Measurements from ENCODE around the gene PLAC1.

PLAC1 gene

GRCh38 chrX:134548257-134549201, 109.7 kb downstream of the PLAC1 start:
- Histone ChIP-seq H3K27ac (peak overlapping the region in 9 of 21 experiments; percentile 13 to 86 (median 75)), H3K4me3 (peak overlapping the region; percentile 33 to 52 (median 42))

- H3K4me3 ChIP-seq: peak overlapping the region in 1 of 7 experiments; percentile 52
- H3K27ac ChIP-seq: no peak overlapping the region
Observed at GRCh38 chrX:134547047-134547679, 111.1 kb downstream of the PLAC1 start.

- H3K27ac ChIP-seq: no peak overlapping the region
Observed at GRCh38 chrX:134546187-134546586, 112.1 kb downstream of the PLAC1 start.

GRCh38 chrX:134545510-134545909, 112.8 kb downstream of the PLAC1 start:
- no peak overlapping the region for H3K27ac ChIP-seq
- no peak overlapping the region for H3K4me3 ChIP-seq

More at GRCh38 chrX:134546187-134546586, 112.1 kb downstream of the PLAC1 start:
- no peak overlapping the region for H3K4me3 ChIP-seq

- Histone ChIP-seq H3K27ac (peak overlapping the region in 4 of 21 experiments; percentile 28 to 55 (median 40)), H3K4me3 (no peak overlapping the region)
Observed at GRCh38 chrX:134544513-134545151, 113.6 kb downstream of the PLAC1 start.

GRCh38 chrX:134544135-134544512, 114.1 kb downstream of the PLAC1 start:
- no peak overlapping the region for H3K4me3 ChIP-seq
- H3K27ac ChIP-seq: peak overlapping the region in 2 of 21 experiments; percentile 50 to 55

- H3K27ac ChIP-seq: no peak overlapping the region
- H3K4me3 ChIP-seq: no peak overlapping the region
Observed at GRCh38 chrX:134543288-134543687, 115.0 kb downstream of the PLAC1 start.

- Histone ChIP-seq H3K4me3 (no peak overlapping the region), H3K27ac (no peak overlapping the region)
Observed at GRCh38 chrX:134542485-134542884, 115.8 kb downstream of the PLAC1 start.

GRCh38 chrX:134541906-134542305, 116.4 kb downstream of the PLAC1 start:
- no peak overlapping the region for H3K27ac ChIP-seq
- no peak overlapping the region for H3K4me3 ChIP-seq

- H3K27ac ChIP-seq: no peak overlapping the region
- no peak overlapping the region for H3K4me3 ChIP-seq
Observed at GRCh38 chrX:134538316-134538715, 120.0 kb downstream of the PLAC1 start.

GRCh38 chrX:134537179-134537955, 120.9 kb downstream of the PLAC1 start:
- Histone ChIP-seq H3K4me3 (no peak overlapping the region), H3K27ac (no peak overlapping the region)

GRCh38 chrX:134533952-134534351, 124.3 kb downstream of the PLAC1 start:
- Histone ChIP-seq H3K27ac (no peak overlapping the region), H3K4me3 (no peak overlapping the region)

GRCh38 chrX:134533352-134533751, 124.9 kb downstream of the PLAC1 start:
- Histone ChIP-seq H3K27ac (no peak overlapping the region), H3K4me3 (no peak overlapping the region)

GRCh38 chrX:134530845-134531244, 127.4 kb downstream of the PLAC1 start:
- no peak overlapping the region for H3K4me3 ChIP-seq
- no peak overlapping the region for H3K27ac ChIP-seq

GRCh38 chrX:134529481-134529880, 128.8 kb downstream of the PLAC1 start:
- no peak overlapping the region for H3K4me3 ChIP-seq
- no peak overlapping the region for H3K27ac ChIP-seq

GRCh38 chrX:134528960-134529359, 129.3 kb downstream of the PLAC1 start:
- Histone ChIP-seq H3K4me3 (no peak overlapping the region), H3K27ac (no peak overlapping the region)

GRCh38 chrX:134526399-134526798, 131.9 kb downstream of the PLAC1 start:
- Histone ChIP-seq H3K4me3 (no peak overlapping the region), H3K27ac (no peak overlapping the region)

GRCh38 chrX:134525086-134525792, 133.0 kb downstream of the PLAC1 start:
- H3K4me3 ChIP-seq: no peak overlapping the region
- no peak overlapping the region for H3K27ac ChIP-seq

GRCh38 chrX:134524181-134524580, 134.1 kb downstream of the PLAC1 start:
- Histone ChIP-seq H3K4me3 (no peak overlapping the region), H3K27ac (no peak overlapping the region)

All from skin epidermis (tissue), 12 donors.